NCI-H1436 (cell line): ENCODE measurements around the gene EHBP1.

Experiments
- DNase-seq: peaks from one replicate; lab custom pipeline; 2025; lab: John Stamatoyannopoulos, UW

The EHBP1 gene

GRCh38 chr2:62822549-62822948, 117.0 kb downstream of the EHBP1 start:
- DNase-seq = no peak

DNA sequence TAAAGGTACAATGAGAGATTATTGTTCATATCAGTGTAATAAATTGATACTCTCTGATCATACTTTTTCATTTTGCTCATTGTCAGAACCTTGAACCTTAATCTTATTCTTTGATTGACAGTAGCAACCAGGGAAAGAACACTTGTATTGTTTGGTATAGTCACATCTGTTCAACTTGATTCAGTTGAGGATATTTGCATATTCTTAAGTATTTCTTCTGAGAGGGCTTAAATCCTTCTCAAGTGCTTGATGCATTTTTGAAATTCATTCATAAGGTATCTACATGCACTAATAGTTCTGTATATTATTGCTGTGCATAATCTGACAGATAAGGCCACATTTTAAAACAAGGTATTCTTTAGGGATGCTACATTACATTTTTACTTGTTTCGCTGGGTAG, 118.9 kb downstream of the EHBP1 start:
- DNase-seq = no peak

- DNase-seq = no peak
Observed at GRCh38 chr2:62826141-62826540, 120.6 kb downstream of the EHBP1 start.

DNA sequence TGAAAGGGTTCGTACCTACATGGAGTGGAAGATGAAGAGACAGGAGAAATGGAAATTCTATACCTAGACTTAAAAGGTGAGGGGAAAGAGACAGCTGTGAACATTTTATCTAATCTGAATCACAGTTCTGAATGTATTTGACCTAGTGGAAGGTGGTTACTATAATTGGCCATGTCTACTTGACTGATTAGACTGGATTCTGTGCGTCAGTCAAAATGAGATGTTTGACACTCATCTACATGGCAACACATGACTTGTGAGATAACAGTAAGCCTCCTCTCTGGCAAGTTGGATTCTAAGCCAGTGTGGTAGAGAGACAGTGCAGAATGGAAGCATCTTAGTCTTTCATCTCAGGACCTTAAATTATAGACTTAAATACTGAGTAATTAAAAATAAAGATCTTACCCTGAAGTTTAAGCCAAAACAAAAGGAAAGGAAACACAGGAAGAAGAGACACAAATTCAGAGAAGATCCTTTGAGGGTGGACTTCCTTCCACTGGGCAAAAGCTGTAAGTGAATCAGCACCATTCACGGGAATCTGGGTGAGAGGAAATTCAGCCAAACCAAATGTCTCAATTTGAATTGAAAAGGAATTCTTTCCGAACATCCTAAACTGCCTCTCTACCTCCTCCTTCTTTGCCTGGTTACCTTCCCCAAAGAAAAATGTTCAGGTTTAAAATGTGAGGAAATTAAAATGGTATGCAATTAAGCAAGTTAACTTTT, 121.6 kb downstream of the EHBP1 start:
- DNase-seq = no peak

DNA sequence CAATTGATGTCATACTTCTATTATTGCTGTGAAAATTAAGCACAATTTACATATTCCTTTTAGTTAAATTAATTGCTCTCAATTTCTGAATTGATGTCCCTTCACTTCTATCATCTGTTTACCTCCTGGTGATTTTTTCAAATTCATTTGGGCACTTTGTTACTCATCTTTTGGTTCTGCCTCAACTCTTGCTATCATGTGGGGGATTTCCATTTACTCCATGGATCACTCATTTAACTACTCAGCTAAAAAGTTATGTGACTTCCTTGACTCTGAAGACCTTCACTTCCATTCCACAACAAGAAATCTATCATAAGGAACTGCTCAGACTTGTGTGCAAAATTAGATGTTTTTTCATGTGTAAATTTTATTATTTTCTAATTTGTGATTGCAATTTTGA, 126.2 kb downstream of the EHBP1 start:
- no peak for DNase-seq

- no peak for DNase-seq
Observed at GRCh38 chr2:62844311-62845090, 139.0 kb downstream of the EHBP1 start.

GRCh38 chr2:62845256-62845655, 139.7 kb downstream of the EHBP1 start:
- DNase-seq = no peak

DNA sequence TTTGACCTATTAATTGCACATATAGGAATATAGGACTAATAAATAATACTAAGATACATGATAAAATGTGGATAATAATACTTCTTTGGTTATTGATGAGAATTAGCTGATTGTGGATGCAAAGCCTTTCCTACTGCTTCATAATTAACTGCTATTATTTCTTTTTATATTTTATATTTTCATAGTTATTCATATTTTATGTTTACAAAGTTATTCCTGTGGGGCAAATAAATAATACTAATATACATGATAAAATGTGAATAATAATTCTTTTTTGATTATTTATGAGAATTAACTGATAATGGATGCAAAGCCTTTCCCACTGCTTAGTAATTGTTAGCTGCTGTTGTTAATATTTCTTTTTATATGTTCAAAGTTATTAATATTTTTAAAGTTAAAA, 146.7 kb downstream of the EHBP1 start:
- no peak for DNase-seq

DNA sequence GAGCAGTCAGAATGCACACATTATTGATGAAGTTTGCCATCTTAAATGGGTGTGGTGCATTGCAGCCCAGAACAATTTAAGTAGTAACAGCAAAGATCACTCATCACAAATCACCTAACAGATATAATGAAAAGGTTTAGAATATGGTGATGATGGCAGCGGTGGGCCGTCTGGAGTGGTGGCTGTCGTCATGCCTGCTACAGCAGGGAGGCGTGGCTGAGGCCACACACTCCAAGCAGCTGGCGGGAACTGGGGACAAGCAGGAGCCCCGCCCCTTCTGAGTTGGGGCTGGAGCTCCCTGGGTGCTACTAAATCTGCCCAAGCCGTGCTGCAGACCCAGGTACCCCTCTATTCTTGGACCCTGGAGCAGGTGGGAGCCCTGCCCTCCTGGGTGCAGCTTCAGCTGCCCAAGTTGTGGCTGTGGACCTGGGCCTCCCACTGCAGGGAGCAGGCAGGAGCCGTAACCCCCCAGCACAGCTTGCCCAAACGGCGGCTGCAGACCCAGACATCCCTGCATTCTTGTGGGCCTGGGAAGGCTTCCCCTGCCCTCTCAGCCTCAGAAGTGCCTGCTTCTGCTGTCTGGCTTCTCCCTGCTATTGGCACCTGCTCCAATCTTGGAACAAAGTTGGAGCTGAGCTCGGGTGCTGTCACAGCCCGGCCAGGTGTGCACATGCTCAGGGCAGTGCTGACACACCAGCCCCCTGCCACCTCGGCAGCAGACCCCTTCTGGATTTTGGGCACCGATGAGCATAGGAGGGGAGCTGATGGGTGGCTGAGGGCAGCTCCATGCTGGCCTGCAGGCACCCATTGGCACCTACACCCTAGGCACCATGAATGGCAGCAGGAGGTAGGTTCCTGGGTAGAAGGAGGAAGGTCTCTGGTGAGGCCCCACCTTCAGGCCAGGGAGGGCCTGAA, 149.3 kb downstream of the EHBP1 start:
- DNase-seq = no peak

- DNase-seq = no peak
Observed at GRCh38 chr2:62856228-62857040, 150.9 kb downstream of the EHBP1 start.

- no peak for DNase-seq
Observed at GRCh38 chr2:62857139-62857931, 151.8 kb downstream of the EHBP1 start.

DNA sequence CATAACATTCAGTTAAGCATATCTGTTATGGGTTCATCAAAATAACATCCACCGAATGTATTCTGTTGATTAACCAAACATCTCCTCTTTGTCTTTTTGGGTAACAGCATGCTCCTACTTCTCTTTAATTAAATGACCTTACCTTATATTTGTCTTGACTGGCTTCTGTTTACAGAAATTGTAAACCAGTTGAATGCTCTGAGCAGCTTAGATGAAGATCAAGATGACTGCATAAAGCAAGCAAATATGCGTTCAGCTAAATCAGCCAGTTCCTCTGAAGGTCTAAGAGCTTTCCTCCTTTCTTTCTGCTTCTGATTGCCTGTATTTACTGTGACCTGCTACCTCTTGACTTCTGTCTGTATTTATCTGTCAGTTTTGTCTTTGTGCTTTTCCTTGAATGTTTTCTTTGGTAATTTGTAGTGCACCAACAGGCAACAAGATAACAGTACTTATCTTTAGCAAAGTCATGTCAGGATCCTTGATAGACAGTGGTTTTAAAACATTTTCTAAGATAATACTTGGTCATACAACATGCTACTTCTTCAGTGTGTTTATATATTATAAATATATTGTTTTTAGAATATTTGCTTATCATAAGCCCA, 152.8 kb downstream of the EHBP1 start:
- no peak for DNase-seq

DNA sequence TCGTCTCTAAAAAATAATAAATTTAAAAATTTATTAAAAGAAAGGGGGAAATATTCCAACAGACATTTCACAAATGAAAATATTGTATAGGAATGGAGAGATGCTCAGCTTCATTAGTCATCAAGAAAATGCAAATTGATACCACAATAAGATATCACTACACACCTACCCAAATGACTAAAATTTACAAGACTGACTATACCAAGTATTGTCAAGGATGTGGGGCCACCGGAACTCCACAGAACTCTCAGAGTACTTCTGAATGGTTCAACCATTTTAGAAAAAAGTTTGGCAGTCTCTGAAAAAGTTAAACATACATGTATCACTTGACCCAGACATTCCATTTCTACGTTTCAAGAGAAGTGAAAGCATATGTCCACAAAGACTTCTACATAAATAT, 163.4 kb downstream of the EHBP1 start:
- DNase-seq = no peak

GRCh38 chr2:62870966-62871365, 165.5 kb downstream of the EHBP1 start:
- DNase-seq = no peak

GRCh38 chr2:62871506-62871905, 166.0 kb downstream of the EHBP1 start:
- DNase-seq = no peak

DNA sequence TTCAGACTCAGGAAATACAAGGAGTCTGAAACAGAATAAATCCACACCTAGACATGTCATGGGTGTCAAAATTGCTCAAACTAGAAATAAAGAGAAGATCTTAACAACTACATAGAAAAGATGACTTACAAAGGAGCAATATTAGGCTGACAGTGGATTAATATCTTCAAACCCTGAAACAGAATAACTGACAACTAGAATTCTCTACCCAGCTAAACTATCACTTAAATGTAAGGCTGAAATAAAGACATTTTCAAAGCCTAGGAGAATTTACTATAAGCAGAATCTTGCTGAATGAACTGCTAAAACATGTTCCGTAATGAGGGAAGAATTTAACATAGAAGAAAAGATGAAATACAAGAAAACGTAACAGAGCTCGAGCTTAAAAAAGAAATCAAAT, 168.1 kb downstream of the EHBP1 start:
- no peak for DNase-seq

DNA sequence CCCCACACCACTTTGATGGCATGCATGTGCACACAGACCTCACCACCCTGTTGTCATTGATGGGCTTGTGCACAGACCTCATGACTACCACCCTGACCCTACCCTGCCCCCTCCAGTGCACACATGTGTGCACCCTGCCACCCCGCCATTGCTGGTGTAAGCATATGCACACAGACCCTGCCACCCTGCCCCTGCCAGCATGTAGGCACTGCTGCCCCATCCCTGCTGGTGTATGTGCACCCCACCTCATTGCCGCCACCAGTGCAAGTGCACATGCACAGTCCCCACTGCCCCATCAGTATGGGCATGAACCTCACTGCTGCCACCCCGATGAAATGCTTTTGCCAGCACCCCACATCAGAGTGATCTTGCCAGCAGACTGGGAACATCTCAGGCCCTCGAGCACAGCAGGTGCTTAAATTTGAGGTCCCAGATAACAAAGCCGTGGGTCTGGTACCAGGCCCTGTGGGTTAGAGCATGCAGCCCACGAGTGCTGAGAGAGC, 169.4 kb downstream of the EHBP1 start:
- no peak for DNase-seq

GRCh38 chr2:62881162-62881795, 175.8 kb downstream of the EHBP1 start:
- no peak for DNase-seq

DNA sequence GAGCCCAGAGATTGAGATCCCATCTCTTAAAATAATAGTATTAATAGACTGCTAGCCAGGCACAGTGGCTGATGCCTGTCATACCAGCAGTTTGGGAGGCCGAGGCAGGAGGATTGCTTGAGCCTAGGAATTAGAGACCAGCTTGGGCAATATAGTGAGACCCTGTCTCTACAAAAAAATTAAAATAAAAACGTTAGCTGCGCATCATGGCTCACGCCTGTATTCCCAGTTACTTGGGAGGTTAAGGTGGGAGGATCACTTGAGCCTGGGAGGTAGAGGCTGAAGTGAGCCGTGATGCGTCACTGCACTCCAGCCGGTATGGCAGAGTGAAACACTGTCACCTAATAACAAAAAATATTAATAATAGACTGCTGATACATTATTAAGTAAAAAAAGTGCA, 178.1 kb downstream of the EHBP1 start:
- DNase-seq = no peak

DNA sequence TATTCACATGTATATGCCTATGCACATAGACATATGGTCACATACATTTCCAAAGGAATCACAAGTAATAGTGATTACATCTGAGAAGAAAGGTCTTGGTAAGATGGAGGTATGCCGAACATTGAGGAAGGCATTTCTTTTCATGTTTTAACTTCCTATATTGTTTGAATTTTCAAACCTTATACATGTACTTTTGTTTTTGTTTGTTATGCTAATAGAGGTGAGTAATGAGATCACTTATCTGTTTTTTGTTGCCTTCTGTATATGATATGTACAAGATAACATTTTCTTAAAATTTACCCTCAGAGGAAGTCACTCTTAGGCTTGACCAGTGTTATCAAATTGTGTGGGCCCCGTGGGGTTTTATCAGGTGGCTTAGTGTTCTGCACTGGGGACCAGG, 178.6 kb downstream of the EHBP1 start:
- no peak for DNase-seq
